Caco-2 (cell line): ENCODE results near the gene PLCXD1. TPM values are rescaled to one million over a fixed set of nuclear protein-coding genes. Genes with fewer than 3 reads are reported as not detected.
"Not testable (repeated sequence)": the region's sequence is repeated elsewhere in the genome, so short reads cannot be mapped to it uniquely, and the experiment has no call there.

Source experiments
- Bru-seq: library from RNA; stranded (reverse); fragments of 400-500 nt; gene quantifications from one replicate; lab custom pipeline; 2021; lab: Mats Ljungman, UMichigan
- BruChase-seq, 2 experiments: library from RNA; stranded (reverse); fragments of 400-500 nt; gene quantifications; one replicate each; lab custom pipeline; 2021; lab: Mats Ljungman, UMichigan
- BruUV-seq: library from RNA; stranded (reverse); fragments of 400-500 nt; replicated peaks from 2 replicates; lab custom pipeline; 2021; lab: Mats Ljungman, UMichigan
- CTCF ChIA-PET: fragments of 300-600 bp; sonication (Branson Sonifier 250); formaldehyde crosslinking; loops from one replicate; lab custom pipeline; 2022; ENCODE audit warnings: antibody characterized with exemption; lab: Charles Lee
- POLR2A ChIA-PET: fragments of 300-600 bp; sonication (Branson Sonifier 250); formaldehyde crosslinking; loops from one replicate; lab custom pipeline; 2022; ENCODE audit warnings: antibody characterized with exemption; lab: Charles Lee
- DNase-seq, 2 experiments: peaks; one replicate each; pipeline versions ENCODE4 v3.0.0 to v3.0.0-alpha.2; 2020 to 2022
- H3K27me3 ChIP-seq: replicated peaks from 2 replicates; pipeline ENCODE4 v1.6.0; 2011; ENCODE audit warnings: low read length; ENCODE audit not compliant: control insufficient read depth, insufficient read depth
- H3K36me3 ChIP-seq: 2 replicates; pipeline ENCODE4 v1.5.1; 2011; ENCODE audit warnings: low read length; ENCODE audit not compliant: control insufficient read depth, insufficient read depth
- H3K4me1 ChIP-seq: fragments of 250-450 bp; sonication (Bioruptor Pico); 2 replicates; pipeline ENCODE4 v1.5.1; 2020; ENCODE audit warnings: mild to moderate bottlenecking
- H3K4me3 ChIP-seq: 2 replicates; pipeline ENCODE4 v1.5.1; 2011; ENCODE audit warnings: low read depth, mild to moderate bottlenecking, control low read depth, low read length
- H3K9me3 ChIP-seq: fragments of 250-450 bp; sonication (Bioruptor Pico); 2 replicates; pipeline ENCODE4 v1.5.1; 2020; ENCODE audit warnings: mild to moderate bottlenecking, moderate library complexity
- H3K27ac Mint-ChIP-seq: one replicate; pipeline ENCODE4 v1.8.0; 2022; ENCODE audit warnings: mixed read lengths; ENCODE audit not compliant: unreplicated experiment
- H3K27me3 Mint-ChIP-seq: one replicate; pipeline ENCODE4 v1.8.0; 2022; ENCODE audit warnings: mixed read lengths; ENCODE audit not compliant: insufficient read depth, unreplicated experiment
- H3K36me3 Mint-ChIP-seq: one replicate; pipeline ENCODE4 v1.8.0; 2022; ENCODE audit warnings: mild to moderate bottlenecking, mixed read lengths; ENCODE audit not compliant: insufficient read depth, unreplicated experiment
- H3K4me1 Mint-ChIP-seq: one replicate; pipeline ENCODE4 v1.8.0; 2022; ENCODE audit warnings: low read depth, mixed read lengths; ENCODE audit not compliant: unreplicated experiment
- H3K4me3 Mint-ChIP-seq: one replicate; pipeline ENCODE4 v1.8.0; 2022; ENCODE audit warnings: mild to moderate bottlenecking, moderate library complexity, mixed read lengths; ENCODE audit not compliant: unreplicated experiment
- H3K9me3 Mint-ChIP-seq: one replicate; pipeline ENCODE4 v1.8.0; 2022; ENCODE audit warnings: mixed read lengths; ENCODE audit not compliant: unreplicated experiment
- intact Hi-C: fragments of 100-400 bp; cut with micrococcal nuclease; formaldehyde crosslinking; loops from one replicate; pipeline ENCODE4 v1.10.0; 2022; ENCODE audit not compliant: unreplicated experiment
- long read RNA-seq: library from polyadenylated mRNA; stranded (forward); transcript quantifications from one replicate; pipeline ENCODE4 v2.0.0, GENCODE V29; 2022
- total RNA-seq: library from RNA; stranded (reverse); gene quantifications from 2 replicates; pipeline ENCODE4 v1.2.3, GENCODE V29; 2022
- TF ChIP-seq, protein P1 (sequence below), 2 experiments: fragments of 200-600 bp in 1 of 2; IDR thresholded peaks; 1 replicate in 1 of 2; 2 replicates in 1 of 2; pipeline versions ENCODE4 v1.5.1 to v1.8.0; 2011 to 2022; ENCODE audit warnings: antibody characterized with exemption in 1 of 2, control low read depth in 1 of 2, inconsistent platforms in 1 of 2, low read depth in 1 of 2, low read length in 1 of 2, mild to moderate bottlenecking in 1 of 2, moderate library complexity in 1 of 2; ENCODE audit not compliant: insufficient read depth in 1 of 2, severe bottlenecking in 1 of 2, unreplicated experiment in 1 of 2

PLCXD1 gene, protein sequence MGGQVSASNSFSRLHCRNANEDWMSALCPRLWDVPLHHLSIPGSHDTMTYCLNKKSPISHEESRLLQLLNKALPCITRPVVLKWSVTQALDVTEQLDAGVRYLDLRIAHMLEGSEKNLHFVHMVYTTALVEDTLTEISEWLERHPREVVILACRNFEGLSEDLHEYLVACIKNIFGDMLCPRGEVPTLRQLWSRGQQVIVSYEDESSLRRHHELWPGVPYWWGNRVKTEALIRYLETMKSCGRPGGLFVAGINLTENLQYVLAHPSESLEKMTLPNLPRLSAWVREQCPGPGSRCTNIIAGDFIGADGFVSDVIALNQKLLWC
- 53.9 and 59.6 TPM in 2 replicates for total RNA-seq
- Bru-seq, nascent RNA: percentile 57 among the genes with signal in this experiment
- BruChase-seq, experiment 1, labeled RNA remaining after a 2-hour chase: percentile 71 among the genes with signal in this experiment
- BruChase-seq, experiment 2, labeled RNA remaining after a 6-hour chase: percentile 75 among the genes with signal in this experiment
- long read RNA-seq, partial matches to known transcripts: 5 of 31 reads
- long read RNA-seq, other reads (novel, unspliced or antisense): 25 of 31 reads

DNA sequence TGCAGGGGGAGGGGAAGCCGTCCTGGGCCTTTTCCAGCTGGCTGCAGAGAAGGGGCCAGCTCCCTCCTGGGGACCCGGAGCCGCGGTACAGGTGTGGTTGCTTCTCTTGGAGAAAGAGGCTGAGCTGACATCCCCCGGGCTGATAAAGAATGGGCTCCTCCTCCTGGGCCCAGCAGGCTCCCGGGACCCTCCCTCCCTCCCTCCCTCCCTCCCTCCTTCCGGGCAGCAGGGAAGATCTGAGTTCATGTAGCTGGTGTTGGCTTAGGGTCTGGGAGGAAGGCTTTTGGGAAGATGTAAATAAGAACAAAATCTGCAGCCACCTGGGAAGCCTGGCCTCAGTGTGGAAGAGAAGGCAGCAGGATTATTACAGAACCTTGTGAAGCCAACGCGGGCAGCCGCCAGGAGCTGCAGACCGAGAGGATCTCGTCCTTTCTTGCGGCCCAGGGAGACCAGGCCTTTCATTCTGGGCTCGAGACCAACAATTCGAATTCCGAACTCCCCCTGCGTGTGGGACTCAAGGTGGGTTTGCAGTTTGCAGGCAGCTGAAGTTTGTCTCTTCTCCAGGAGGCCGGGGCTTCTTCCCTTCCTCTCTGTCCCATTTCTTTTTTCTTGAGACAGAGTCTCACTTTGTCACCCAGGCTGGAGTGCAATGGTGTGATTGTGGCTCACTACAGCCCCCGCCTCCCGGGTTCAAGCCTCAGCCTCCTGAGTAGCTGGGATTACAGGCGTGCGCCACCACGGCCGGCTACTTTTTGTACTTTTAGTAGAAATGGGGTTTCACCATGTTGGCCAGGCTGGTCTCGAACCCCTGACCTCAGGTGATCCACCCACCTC, at the start of gene PLCXD1:
PLCXD1 (plus strand) TSS at position 216 of the 834 bp plus-strand sequence. CDS start 2,807 bp downstream, outside the sequence.
- Histone ChIP-seq H3K4me1 (peaks cover 19% of the 10 kb centered on the region; the same call in 1 of the 2 replicates), H3K27me3 (no peaks in the 10 kb centered on the region), H3K4me3 (peak within 1 kb of the TSS; percentile 30), H3K9me3 (no peaks in the 10 kb centered on the region), H3K36me3 (peaks cover 8% of the 10 kb centered on the region)
- TF ChIP-seq, protein P1, sequence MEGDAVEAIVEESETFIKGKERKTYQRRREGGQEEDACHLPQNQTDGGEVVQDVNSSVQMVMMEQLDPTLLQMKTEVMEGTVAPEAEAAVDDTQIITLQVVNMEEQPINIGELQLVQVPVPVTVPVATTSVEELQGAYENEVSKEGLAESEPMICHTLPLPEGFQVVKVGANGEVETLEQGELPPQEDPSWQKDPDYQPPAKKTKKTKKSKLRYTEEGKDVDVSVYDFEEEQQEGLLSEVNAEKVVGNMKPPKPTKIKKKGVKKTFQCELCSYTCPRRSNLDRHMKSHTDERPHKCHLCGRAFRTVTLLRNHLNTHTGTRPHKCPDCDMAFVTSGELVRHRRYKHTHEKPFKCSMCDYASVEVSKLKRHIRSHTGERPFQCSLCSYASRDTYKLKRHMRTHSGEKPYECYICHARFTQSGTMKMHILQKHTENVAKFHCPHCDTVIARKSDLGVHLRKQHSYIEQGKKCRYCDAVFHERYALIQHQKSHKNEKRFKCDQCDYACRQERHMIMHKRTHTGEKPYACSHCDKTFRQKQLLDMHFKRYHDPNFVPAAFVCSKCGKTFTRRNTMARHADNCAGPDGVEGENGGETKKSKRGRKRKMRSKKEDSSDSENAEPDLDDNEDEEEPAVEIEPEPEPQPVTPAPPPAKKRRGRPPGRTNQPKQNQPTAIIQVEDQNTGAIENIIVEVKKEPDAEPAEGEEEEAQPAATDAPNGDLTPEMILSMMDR (IDR thresholded peaks at IDR 0.05; ENCODE audit: insufficient read depth in 1 of 2, low read depth in 1 of 2, low read length in 1 of 2, severe bottlenecking in 1 of 2, unreplicated experiment in 1 of 2): no peak
- Mint-ChIP-seq H3K4me3 (peak within 1 kb of the TSS; percentile 53), H3K27me3 (no peaks in the 10 kb centered on the region), H3K4me1 (peaks cover 14% of the 10 kb centered on the region), H3K36me3 (peaks cover 47% of the 10 kb centered on the region), H3K9me3 (no peaks in the 10 kb centered on the region), H3K27ac (peak within 1 kb of the TSS; percentile 23)
- POLR2A ChIA-PET: no interaction called here
- DNase-seq: peak; percentile 73 to 84
- BruUV-seq: no TSS peak
- intact Hi-C loops: no loop called here
- CTCF ChIA-PET: no interaction called here

DNA sequence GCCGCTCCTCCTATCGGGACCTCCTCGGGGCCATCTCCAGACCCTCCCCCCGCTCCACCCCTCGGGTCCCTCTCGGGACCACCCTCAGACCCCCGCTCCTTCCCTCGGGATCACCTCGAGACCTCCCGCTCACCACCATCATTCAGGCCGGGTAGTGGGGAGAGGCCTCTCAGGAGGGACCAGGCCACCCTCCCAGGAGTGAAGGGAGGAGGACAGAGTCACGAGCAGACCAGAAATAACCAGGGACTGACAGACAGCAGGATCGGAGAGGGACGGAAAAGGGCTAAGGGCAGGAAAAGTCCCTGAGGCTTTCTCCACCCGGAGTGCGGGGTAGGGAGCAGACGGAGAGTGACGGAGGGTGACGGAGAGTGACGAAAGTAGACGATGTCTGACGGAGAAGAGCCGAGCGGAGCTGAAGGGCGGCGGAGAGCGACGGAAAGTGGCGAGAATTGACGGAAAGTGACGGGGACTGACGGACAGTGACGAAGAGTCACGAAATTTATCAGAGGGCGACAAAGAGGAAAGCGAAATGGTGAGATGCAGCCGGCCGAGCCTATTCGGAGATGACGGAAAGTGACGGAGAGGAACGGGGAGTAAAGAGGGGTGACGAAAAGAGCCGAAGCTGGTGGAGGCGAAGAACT, 49.4 kb upstream of the PLCXD1 start:
- H3K27ac Mint-ChIP-seq, intact Hi-C loops, H3K36me3 ChIP-seq, BruUV-seq, H3K27me3 Mint-ChIP-seq, H3K9me3 Mint-ChIP-seq, H3K4me1 Mint-ChIP-seq, H3K4me3 Mint-ChIP-seq, H3K4me3 ChIP-seq, H3K36me3 Mint-ChIP-seq, DNase-seq, H3K4me1 ChIP-seq, POLR2A ChIA-PET, CTCF ChIA-PET, H3K27me3 ChIP-seq, H3K9me3 ChIP-seq: not testable (repeated sequence)

DNA sequence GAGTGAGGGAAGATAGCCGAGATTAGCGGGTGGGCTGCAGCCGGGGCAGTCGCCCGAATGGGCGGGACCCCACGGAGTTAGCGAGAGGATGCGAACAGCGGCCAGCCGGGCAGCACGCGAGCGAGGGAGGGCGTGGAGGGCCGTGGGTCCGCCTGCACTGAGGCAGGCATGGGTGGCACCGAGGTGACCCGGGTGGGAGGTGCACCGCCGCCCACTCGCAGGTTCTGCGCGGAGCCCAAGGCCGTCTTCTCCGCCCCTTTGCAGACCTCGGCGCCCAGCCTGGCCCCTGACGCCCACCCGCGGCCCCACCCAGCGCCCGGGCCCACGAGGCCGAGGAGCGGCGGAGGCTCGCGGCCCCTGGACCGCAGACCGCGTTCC, 48.9 kb upstream of the PLCXD1 start:
- H3K36me3 ChIP-seq, H3K36me3 Mint-ChIP-seq, H3K9me3 Mint-ChIP-seq, H3K27me3 Mint-ChIP-seq, H3K4me1 Mint-ChIP-seq, H3K4me3 Mint-ChIP-seq, H3K4me1 ChIP-seq, H3K27me3 ChIP-seq, BruUV-seq, DNase-seq, POLR2A ChIA-PET, intact Hi-C loops, H3K9me3 ChIP-seq, H3K4me3 ChIP-seq, H3K27ac Mint-ChIP-seq, CTCF ChIA-PET: not testable (repeated sequence)

DNA sequence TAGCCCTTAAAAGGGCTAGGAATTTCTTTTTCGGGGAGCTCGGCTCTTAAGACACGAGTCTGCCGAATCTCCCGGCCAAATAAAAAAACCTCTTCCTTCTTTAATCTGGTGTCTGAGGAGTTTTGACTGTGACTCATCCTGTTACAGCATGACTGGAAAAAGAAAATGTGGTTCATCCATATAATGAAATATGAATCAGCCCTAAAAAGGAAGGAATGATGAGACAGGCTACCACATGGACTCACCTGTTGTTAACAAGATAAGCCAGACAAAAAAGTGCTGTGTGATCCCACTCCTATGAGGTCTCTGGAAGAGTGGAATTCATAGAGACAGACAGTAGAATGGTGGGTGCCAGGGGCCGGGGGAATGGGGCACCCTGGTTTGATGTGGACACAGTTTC, 45.0 kb upstream of the PLCXD1 start:
- H3K27me3 ChIP-seq, H3K4me1 ChIP-seq, H3K9me3 Mint-ChIP-seq, DNase-seq, H3K4me1 Mint-ChIP-seq, H3K4me3 ChIP-seq, H3K4me3 Mint-ChIP-seq, H3K27me3 Mint-ChIP-seq, BruUV-seq, H3K27ac Mint-ChIP-seq, H3K36me3 Mint-ChIP-seq, intact Hi-C loops, H3K9me3 ChIP-seq, CTCF ChIA-PET, POLR2A ChIA-PET, H3K36me3 ChIP-seq: not testable (repeated sequence)
